Spleen (tissue), 11 donors: ENCODE results near the gene ANKRD2. TPM values are rescaled to one million over a fixed set of nuclear protein-coding genes. Genes with fewer than 3 reads are reported as not detected.

Source experiments
- DNase-seq: peaks from one replicate; pipeline ENCODE4 v3.0.0-alpha.2; 2020
- H3K27ac ChIP-seq, 8 donors: fragments of 200-600 bp; sonication (generic) in 7 of 8; 1 replicate in 4 of 8; 2 replicates in 4 of 8; pipeline versions ENCODE4 v1.5.0 to v1.8.0; 2016 to 2021; ENCODE audit warnings: inconsistent platforms in 4 of 8, mild to moderate bottlenecking in 4 of 8, moderate library complexity in 1 of 8
- H3K27me3 ChIP-seq, 7 donors: fragments of 200-600 bp; sonication (generic) in 6 of 7; replicated peaks in 1 of 7; 1 replicate in 4 of 7; 2 replicates in 3 of 7; pipeline versions ENCODE4 v1.5.0 to v1.8.0; 2016 to 2021; ENCODE audit warnings: inconsistent platforms in 3 of 7, mild to moderate bottlenecking in 1 of 7
- H3K36me3 ChIP-seq, 6 donors: fragments of 200-600 bp; sonication (generic) in 5 of 6; 1 replicate in 4 of 6; 2 replicates in 2 of 6; pipeline versions ENCODE4 v1.5.0 to v1.8.0; 2016 to 2021; ENCODE audit warnings: inconsistent platforms in 2 of 6
- H3K4me1 ChIP-seq, 6 donors: fragments of 200-600 bp; sonication (generic) in 5 of 6; 1 replicate in 3 of 6; 2 replicates in 3 of 6; pipeline versions ENCODE4 v1.5.0 to v1.8.0; 2016 to 2021; ENCODE audit warnings: inconsistent platforms in 3 of 6
- H3K4me3 ChIP-seq, 8 donors: fragments of 200-600 bp; sonication (generic) in 7 of 8; 1 replicate in 4 of 8; 2 replicates in 4 of 8; pipeline versions ENCODE4 v1.5.0 to v1.8.0; 2016 to 2021; ENCODE audit warnings: inconsistent platforms in 4 of 8, mild to moderate bottlenecking in 4 of 8, moderate library complexity in 2 of 8
- H3K9me3 ChIP-seq, 8 donors: fragments of 200-600 bp; sonication (generic) in 7 of 8; 1 replicate in 4 of 8; 2 replicates in 4 of 8; pipeline versions ENCODE4 v1.5.0 to v1.8.0; 2016 to 2021; ENCODE audit warnings: inconsistent platforms in 4 of 8
- CTCF ChIP-seq, 11 experiments: fragments of 200-600 bp in 7 of 11; fragments of 450-650 bp in 4 of 11; sonication (generic) in 4 of 11; IDR thresholded peaks in 8 of 11; conservative IDR thresholded peaks in 3 of 11; 1 replicate in 7 of 11; 2 replicates in 4 of 11; pipeline versions ENCODE4 v1.4.0 to v1.8.0; 2016 to 2021; ENCODE audit warnings: antibody characterized with exemption in 11 of 11, inconsistent platforms in 4 of 11, mild to moderate bottlenecking in 1 of 11
- POLR2A ChIP-seq, 3 donors: fragments of 450-650 bp; IDR thresholded peaks; one replicate each; pipeline ENCODE4 v1.5.1; 2017; ENCODE audit warnings: antibody characterized with exemption in 3 of 3, mild to moderate bottlenecking in 1 of 3
- POLR2AphosphoS5 ChIP-seq, 3 donors: sonication (generic); formaldehyde crosslinking; IDR thresholded peaks; one replicate each; pipeline ENCODE4 v1.5.1; 2017; ENCODE audit warnings: antibody characterized with exemption in 3 of 3
- WGBS, 5 donors: extraction: QIAGEN DNeasy Blood & Tissue Kit in 3 of 5; methylation state at CpG; one replicate each; pipeline versions ENCODE4 v1.1.5 to v1.1.7; 2013 to 2018; 5-methylcytosine and 5-hydroxymethylcytosine counted together
- intact Hi-C: fragments of 100-400 bp; cut with DNase I; formaldehyde crosslinking; loops from one replicate; pipeline ENCODE4 v1.15.0; 2023; ENCODE audit warnings: low total_unique reads
- polyA plus RNA-seq, 3 donors: library from polyadenylated mRNA; stranded (reverse); fragments of 200-250 nt; gene quantifications; one replicate each; pipeline ENCODE4 v1.2.1, GENCODE V29; 2013
- total RNA-seq, 7 donors: library from RNA; depleted of rRNA in 3 of 7; stranded (reverse); fragments of >200 nt in 3 of 7; fragmentation: NEBNext Ultra II Directional in 4 of 7; extraction: Animal tissue kit (Norgen Biotek cat#: 25700) in 4 of 7; gene quantifications; one replicate each; pipeline versions ENCODE4 v1.1.0 to v1.2.1, GENCODE V29; 2016 to 2021
- donor health status: healthy with polysubstance abuse.
- donor health status: DM: no; HTN: no; CAD: no; lungs with moderate emphysema.
- donor health status: DM: no; HTN: no; CAD: no.
- donor health status: Bipolar disorder and iron deficiency.
- donor health status: healthy.
- donor health status: DM: no; HTN: no; CAD: no.
- donor health status: DM: yes; HTN: yes; CAD: no.

The ANKRD2 gene
- total and polyA plus RNA-seq, 10 donors = 0.10 to 0.52 (median 0.18) TPM; not detected in 7

GRCh38 chr10:97543025-97543546 is 29.5 kb upstream of the ANKRD2 start:
- intact Hi-C loops = no loop called here
- DNase-seq = peak; percentile 86
- no peak for TF ChIP-seq POLR2A (IDR thresholded peaks at IDR 0.05)
- TF ChIP-seq POLR2AphosphoS5 (IDR thresholded peaks at IDR 0.05) = peak; percentile 41 to 84 (median 74)
- no peak for TF ChIP-seq CTCF (IDR thresholded peaks at IDR 0.05 in 8 of 11, conservative IDR thresholded peaks at IDR 0.05 in 3 of 11)
- peak overlapping the region in 7 of 8 donors; percentile 16 to 79 (median 64) for H3K27ac ChIP-seq
- no peaks in the 10 kb centered on the region for H3K36me3 ChIP-seq
- H3K4me3 ChIP-seq = no peak overlapping the region
- peaks cover 3 to 44% (median 23%) of the 10 kb centered on the region in 6 donors for H3K4me1 ChIP-seq
- WGBS, 5 donors = 21 to 35% (median 29%) methylated on average over 10 of the region's 10 CpGs
- no peaks in the 10 kb centered on the region for H3K27me3 ChIP-seq
- no peaks in the 10 kb centered on the region for H3K9me3 ChIP-seq

- 57 to 92% (median 80%) methylated on average over 13 to 18 of the region's 18 CpGs for WGBS, 5 donors
- H3K4me1 ChIP-seq = peaks cover 3 to 36% (median 23%) of the 10 kb centered on the region in 6 donors
- H3K27me3 ChIP-seq = no peaks in the 10 kb centered on the region
- H3K27ac ChIP-seq = no peak overlapping the region
- peak; percentile 45 for DNase-seq
- intact Hi-C loops = no loop called here
- H3K9me3 ChIP-seq = no peaks in the 10 kb centered on the region
- TF ChIP-seq CTCF (IDR thresholded peaks at IDR 0.05 in 8 of 11, conservative IDR thresholded peaks at IDR 0.05 in 3 of 11) = no peak
- TF ChIP-seq POLR2A (IDR thresholded peaks at IDR 0.05) = no peak
- no peak for TF ChIP-seq POLR2AphosphoS5 (IDR thresholded peaks at IDR 0.05)
- H3K4me3 ChIP-seq = no peak overlapping the region
- no peaks in the 10 kb centered on the region for H3K36me3 ChIP-seq
Observed at GRCh38 chr10:97546456-97547270, 25.9 kb upstream of the ANKRD2 start.

- H3K27me3 ChIP-seq = no peaks in the 10 kb centered on the region
- H3K4me1 ChIP-seq = peaks cover 3 to 31% (median 19%) of the 10 kb centered on the region in 6 donors
- TF ChIP-seq POLR2A (IDR thresholded peaks at IDR 0.05) = no peak
- TF ChIP-seq CTCF (IDR thresholded peaks at IDR 0.05 in 8 of 11, conservative IDR thresholded peaks at IDR 0.05 in 3 of 11) = no peak
- TF ChIP-seq POLR2AphosphoS5 (IDR thresholded peaks at IDR 0.05) = no peak
- peak; percentile 13 for DNase-seq
- no peak overlapping the region for H3K4me3 ChIP-seq
- intact Hi-C loops = no loop called here
- H3K27ac ChIP-seq = no peak overlapping the region
- no peaks in the 10 kb centered on the region for H3K9me3 ChIP-seq
- H3K36me3 ChIP-seq = no peaks in the 10 kb centered on the region
- 58 to 83% (median 74%) methylated on average over 4 of the region's 4 CpGs for WGBS, 5 donors
Observed at GRCh38 chr10:97547271-97547600, 25.3 kb upstream of the ANKRD2 start.

- H3K4me3 ChIP-seq = no peak overlapping the region
- no peaks in the 10 kb centered on the region for H3K9me3 ChIP-seq
- no peaks in the 10 kb centered on the region for H3K36me3 ChIP-seq
- intact Hi-C loops = no loop called here
- WGBS, 5 donors = 67 to 91% (median 81%) methylated on average over 4 of the region's 4 CpGs
- TF ChIP-seq CTCF (IDR thresholded peaks at IDR 0.05 in 8 of 11, conservative IDR thresholded peaks at IDR 0.05 in 3 of 11) (no peak), POLR2A (IDR thresholded peaks at IDR 0.05) (no peak), POLR2AphosphoS5 (IDR thresholded peaks at IDR 0.05) (no peak)
- no peak for DNase-seq
- H3K4me1 ChIP-seq = peaks cover 3 to 23% (median 12%) of the 10 kb centered on the region in 6 donors
- H3K27me3 ChIP-seq = no peaks in the 10 kb centered on the region
- H3K27ac ChIP-seq = no peak overlapping the region
Observed at GRCh38 chr10:97547962-97548361, 24.6 kb upstream of the ANKRD2 start.
